ENCODE results near the gene KCP.
A peak's percentile ranks its signal among the peaks of the same experiment; 100 is the strongest.

Gene KCP

DNA sequence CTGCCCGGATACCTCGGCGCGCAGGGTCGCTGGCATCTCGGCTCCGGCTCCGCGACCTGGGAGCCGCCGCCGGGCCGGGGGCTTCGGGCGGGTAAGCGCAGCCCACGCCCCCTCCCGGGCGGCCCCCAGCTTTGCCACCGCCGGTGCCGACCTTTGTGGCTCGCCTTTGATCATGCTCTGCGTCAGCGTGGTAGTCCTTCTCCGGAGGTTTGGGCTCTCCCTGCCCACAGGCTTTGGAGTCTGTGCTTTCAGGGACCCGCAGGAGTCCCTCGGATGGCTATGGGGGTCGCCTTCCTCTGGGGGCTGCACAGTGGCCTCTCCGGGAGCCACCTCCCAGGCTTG, 40.6 kb downstream of the KCP start:
- no peak for DNase-seq

DNA sequence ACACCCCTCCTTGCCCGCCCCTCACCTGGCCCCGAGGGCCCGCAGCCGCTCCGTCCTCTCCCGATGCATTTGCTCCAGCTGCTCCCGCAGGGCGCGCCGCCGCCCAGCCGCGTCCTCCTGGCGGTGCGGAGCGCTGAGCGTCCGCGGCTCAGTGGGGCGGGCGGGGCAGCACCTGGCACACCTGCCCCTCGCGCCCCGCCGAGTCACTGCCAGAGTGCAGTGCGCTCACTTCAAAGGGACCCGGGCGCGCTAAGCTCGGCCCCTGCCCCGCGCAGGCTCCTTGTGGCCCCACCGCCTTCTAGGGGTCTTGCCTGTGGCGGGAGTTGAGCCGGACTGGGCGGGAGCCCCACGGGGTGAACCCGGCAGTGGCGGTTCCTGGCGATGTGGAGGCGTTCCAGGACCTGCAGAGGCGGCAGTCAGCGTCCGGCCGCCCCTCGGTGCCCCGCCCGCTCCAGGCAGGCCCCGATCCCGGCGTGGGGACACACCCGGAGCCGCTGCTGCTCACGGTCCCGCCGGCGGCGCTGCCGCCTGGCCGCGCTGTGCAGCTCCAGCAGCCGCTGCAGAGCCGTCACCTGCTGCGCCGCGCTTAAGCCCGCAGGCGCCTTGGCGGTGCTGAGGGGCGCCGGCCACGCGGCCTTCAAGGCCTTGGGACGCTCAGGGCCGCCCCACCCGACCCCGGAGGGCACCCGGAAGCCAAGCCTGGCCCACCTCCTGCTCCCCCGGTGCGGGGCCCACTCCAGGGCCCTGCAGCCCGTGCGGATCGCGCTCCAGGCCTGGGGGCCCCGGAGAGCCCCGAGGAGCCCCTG, 41.2 kb downstream of the KCP start:
- DNase-seq = peak in 1 of 2 experiments; percentile 59

DNA sequence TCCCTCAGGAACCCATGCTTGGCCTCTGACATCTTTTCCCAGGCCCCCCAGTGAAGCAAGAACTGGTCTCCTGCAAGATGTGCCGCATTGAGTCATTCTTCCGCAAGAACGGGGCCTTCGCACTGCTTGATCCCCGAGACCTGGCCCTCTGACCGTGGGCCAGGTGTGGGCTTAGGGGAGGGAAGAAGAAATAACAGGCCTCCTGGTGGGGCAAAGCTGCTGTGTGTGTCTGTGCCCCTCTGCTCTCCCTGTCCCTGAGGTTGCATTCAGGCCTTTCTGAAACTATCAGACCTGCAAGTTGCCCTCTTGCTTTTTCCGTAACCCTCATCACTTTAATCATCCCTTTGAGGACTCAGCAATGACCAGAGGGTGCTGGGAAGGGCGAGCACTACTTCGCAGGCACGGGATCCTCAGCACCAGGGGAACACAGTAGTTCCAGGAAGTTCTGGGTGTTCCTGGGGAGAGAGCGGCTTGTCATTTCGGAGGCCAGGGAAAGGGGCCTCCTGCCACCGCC, 41.8 kb downstream of the KCP start:
- no peak for DNase-seq

DNA sequence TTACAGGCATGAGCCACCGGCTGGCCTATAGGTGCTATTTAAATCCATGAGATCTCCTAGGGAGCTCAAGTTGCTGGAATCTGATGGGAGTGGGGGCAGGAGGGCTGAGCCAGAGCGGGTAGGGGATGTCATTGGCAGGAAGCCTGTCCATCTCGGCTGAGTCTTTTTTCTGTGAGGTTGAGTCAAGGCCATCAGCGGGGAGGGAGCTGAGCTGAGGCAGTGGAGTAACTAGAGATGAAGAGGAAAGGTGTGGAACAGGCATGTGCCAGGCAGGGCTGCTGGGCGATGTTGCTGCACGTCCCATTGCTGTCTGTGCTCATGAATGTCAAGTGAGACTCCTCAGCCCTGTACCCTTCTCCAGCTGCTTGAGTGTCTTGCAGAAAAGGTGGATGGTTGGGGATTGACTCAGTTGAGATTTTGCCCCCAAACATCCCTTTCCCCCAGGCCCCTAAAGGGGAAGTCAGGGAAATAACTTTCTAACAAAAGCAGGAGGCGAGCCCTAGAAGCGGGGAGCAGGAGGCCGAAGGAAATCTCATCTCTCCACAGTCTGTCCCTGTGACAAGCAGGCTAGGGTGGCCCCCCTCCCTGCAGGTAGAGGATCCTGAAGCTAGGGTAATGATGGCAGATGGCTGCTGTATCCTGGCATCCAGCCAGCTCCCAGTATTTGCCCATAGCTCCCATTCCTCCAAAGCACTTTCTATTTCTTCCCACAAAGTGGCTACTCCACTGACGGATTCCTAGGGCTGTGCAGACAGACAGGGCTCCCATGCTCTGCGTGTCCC, 42.5 kb downstream of the KCP start:
- DNase-seq = peak; percentile 71 to 72

DNA sequence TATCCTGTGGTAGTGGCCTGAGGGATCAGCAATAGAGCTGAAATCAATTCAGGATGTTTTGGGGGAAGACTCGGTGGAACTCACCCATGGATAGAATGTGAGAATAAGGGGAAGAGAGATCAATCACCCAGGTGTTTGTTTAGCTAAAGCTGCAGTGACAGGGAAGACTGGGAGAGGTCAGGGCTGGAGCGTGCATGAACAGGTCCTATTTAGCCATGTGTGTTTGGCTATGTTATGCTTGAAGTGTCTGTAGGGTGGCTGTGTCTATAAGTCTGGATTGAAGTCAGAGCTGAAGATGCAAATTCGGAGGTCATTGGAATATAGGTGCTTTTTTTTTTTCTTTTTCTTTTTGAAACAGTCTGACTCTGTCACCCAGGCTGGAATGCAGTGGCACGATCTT, 43.3 kb downstream of the KCP start:
- DNase-seq = no peak

DNA sequence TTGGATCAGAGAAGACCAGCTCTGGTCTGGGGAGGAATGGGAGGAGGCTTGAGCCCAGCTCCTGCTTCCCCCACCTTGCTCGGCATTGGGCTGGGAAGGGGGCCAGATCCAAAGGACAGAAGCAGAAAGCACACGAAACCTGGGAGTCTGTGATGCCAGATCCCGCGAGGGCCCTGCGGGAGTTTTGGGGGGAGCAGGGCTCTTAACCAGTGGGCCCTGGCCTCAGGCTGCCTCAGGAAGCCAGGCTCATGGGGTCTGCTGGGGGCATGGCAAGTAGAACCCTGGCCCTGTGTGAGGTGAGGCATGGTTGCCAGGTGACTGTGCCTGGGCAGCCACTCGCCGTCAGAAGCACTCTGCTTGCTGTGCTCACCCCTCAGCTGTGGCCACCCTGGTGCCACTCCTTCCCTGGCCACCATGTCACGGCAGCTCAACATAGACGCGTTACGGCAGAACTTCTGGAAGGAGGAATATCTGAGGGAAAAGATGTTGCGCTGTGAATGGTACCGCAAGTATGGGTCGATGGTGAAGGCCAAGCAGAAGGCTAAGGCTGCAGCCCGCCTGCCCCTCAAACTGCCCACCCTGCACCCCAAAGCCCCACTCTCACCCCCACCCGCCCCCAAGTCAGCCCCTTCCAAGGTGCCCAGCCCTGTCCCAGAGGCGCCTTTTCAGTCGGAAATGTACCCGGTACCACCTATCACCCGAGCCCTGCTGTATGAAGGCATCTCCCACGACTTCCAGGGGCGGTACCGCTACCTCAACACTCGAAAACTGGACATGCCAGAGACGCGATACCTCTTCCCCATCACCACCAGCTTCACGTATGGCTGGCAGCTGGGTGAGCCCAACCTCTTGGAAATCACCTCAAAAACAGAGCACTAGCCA, 44.3 kb downstream of the KCP start:
- DNase-seq = no peak

DNA sequence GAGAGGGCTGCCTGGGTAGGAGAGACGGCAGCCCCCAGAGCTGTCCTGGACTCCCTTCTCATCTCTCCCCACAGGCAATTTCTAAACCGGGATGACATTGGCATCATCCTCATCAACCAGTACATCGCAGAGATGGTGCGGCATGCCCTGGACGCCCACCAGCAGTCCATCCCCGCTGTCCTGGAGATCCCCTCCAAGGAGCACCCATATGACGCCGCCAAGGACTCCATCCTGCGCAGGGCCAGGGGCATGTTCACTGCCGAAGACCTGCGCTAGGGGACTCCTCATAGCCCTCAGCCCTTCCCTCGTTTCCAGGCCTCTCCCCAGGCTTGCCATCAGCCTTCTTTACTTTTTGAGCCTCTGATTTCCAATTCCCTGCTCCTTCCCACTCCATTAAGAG, 45.2 kb downstream of the KCP start:
- DNase-seq = no peak

DNA sequence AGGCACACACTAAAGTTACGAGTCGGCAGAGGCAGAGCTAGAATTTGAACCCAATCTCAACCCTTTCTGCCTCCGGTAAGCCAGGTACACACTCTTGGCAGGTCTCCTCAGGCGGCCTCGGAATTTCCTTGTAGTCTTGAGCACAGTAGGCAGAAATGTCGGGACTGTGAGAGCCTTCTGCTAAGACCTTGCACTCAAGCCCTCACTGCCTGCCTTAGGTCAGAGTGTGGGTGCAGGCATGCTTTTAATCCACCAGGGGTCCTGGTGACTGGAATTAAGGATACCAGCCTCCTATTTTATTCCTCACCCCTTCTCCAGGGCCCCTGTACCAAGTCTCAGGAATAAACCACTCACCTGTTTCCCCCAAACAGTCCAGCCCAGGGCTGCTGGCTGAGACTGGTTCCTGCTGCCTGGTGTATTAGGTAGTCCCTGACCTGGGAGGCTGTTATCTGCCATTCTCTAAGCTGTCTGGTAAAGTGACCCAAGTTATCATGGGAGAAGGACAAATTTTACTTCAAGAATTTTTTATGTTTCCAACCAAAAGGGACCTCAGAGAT, 47.0 kb downstream of the KCP start:
- peak; percentile 27 to 55 for DNase-seq

DNA sequence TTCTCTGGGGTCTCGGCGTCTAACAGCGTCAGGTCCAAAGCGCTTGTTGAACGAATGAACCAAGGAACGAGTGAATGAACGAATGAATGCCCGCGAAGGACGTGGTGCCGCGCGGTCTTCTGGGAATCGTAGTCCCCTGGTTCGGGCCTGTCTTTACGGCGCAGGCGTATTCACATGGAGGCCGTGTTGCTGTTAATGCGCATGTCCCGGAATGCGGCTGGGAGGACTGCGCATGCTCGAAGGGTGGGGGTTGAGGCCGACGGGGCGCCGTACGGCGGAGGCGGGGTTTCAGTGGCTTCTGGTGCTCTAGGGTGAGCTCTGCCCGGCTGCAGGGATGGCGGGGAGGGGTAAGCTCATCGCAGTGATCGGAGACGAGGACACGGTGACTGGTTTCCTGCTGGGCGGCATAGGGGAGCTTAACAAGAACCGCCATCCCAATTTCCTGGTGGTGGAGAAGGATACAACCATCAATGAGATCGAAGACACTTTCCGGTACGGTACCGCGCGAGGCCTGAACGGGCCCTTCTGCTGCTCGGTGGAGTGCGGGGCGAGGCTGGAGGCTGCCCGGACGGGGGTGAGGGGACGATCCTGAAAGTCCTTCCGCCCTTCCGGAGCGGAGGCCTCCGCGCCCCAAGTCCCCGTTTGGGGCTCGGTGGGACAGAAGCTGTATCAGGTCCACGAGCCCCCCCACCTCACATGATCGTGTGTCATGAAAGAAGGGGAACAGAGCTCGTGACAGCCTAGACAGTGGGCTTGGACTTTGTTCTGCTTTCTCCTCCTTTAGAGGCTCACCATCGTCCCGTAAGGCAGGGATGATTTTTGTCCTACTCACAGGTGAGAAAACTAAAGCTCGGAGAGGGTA, 47.7 kb downstream of the KCP start, which contains the start of gene ATP6V1F:
TSS of gene ATP6V1F (plus strand) at position 286 of the 862 bp plus-strand sequence. CDS start at position 335, 49 bp downstream.
- peak; percentile 95 for DNase-seq

DNA sequence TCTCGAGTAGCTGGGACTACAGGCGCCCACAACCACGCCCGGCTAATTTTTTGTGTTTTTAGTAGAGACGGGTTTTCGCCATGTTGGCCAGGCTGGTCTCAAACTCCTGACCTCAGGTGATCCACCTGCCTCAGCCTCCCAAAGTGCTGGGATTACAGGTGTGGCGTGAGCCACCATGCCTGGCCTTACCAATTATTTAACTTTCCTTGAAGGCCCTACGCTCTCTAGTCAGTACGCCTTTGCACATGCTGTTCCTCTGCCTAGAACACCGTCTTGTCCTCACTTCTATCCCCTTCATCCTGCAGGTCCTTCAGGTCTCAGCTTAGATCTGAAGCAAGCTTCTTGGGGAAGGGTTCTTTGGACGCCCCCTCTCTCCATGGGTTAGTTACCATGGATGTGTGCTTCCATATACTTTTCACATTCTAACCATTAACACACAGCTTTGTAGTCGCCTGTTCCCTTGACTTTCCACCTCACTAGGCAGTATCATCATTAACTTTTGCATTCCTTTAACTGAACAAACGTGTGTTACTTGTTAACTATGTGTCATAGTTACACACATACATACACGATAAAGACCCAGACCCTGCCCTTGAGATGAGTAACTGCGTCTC, 48.4 kb downstream of the KCP start:
- no peak for DNase-seq

DNA sequence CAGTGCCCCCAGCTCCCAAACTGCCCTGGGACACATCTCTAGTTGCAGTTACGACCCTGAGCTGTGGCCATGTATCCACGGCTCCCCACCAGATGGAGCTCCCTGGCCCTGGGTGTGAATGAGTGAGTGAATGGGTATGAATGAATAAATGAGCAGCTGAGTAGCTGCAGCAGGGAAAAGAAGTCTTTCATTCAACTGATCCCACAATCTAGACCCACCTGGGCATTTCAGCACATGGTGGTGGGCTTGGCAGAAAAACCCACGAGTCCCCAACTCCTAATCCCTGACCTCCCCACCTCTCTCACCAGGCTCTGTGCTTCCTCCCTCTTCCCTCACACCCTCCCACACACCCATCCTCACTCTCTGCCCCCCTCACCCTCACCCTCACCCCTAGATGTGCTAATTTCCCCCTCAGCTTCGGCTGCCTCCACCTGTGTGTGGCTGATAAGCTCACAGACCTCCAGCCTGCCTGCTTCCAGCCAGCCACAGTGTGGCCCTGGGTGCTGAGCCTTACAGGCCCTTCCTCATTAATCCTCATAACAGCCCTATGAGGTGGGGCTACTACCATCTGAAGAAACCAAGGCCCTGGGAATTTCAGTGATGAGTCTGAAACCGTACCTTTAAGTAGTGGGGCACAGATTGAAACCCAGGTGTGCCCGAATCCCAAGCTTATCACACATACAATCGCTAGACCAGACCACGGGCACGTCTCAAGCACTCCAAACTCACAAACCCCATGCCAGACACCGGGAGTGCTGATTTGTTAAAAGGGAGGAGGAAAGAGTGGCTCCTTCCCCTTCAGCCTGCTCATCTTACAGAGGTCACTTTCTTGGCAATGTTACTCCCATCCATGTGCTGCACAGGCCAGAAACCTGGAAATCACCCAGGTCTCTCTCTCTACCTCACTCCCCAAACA, 50.1 kb downstream of the KCP start:
- no peak for DNase-seq

DNA sequence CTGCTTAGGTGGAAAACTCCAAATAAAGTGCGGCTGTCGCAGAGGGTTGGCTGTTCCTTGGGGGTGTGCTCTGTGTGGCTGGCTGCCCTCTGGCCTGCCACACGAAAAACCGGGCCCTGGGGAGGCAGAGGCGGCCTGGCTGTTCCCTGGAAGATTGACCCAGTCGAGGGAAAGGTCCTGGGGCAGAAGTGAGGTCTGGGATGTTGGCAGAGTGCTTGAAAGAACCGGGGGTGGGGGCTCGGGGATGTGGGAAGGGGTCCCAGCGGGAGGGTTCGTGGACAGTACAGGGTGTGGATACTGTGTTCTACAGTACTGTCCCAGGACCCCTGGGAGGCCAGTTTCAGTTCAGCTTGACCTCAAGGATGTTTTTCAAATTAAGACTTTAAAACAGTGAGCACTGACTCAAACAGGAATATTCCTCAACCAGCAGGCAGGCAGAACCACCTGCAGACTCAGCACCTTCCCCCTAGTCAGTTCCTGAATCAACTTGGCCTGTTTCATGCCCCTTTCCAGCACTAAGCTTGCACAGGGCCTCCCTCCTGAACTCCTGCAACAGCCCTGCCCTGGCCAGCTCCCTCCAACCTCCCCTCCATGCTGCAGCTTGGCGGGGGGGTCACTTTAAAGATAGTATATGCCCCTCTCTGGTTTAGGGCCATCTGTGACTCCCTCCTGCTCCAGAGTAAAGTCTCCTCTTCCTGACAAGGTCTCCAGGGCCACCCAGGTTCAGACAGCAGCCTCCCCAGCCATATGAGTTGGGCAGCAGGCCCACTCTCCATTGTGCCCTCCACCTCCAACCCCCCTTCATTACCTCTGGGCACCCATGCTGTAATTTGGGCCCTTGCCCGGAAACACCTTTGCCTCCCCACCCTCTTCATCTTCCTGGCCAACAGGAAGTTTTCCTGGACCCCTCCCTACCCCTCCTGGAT, 51.0 kb downstream of the KCP start:
- no peak for DNase-seq

DNA sequence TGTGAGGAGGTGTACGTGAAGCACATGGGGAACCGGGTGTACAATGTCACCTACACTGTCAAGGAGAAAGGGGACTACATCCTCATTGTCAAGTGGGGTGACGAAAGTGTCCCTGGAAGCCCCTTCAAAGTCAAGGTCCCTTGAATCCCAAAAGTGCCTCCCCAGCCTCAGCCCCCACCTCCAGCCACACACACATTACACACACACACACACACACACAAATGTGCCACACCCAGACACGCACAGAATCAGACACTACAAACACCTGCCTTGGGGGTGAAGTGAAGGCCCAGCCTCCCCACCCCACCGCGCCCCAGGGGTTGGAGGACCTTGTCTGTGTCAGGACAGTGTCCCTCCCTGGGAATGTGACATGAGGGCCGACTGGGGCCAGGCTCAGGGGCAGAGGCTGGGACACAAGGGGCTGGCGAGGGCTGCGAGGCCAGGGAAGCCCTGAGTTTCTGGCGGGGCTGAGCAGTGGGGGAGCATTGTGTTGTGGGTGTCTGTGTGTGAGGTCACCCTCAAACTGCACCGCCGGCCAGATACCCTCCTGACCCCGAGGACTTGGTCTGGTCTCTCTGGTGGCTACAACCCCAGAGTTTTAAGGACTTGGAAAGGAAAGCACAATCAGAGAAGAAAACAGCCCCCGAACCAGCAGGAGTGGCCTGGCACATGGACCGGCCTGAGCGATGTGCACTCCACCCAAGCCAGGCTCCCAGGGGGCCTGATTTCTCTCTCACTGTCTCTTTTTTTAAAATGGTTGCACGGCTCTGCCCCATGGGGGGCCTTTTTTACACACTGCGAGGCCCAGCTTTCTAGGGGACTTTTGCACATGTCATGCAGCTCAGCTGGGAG, 51.9 kb downstream of the KCP start:
- DNase-seq = no peak

DNA sequence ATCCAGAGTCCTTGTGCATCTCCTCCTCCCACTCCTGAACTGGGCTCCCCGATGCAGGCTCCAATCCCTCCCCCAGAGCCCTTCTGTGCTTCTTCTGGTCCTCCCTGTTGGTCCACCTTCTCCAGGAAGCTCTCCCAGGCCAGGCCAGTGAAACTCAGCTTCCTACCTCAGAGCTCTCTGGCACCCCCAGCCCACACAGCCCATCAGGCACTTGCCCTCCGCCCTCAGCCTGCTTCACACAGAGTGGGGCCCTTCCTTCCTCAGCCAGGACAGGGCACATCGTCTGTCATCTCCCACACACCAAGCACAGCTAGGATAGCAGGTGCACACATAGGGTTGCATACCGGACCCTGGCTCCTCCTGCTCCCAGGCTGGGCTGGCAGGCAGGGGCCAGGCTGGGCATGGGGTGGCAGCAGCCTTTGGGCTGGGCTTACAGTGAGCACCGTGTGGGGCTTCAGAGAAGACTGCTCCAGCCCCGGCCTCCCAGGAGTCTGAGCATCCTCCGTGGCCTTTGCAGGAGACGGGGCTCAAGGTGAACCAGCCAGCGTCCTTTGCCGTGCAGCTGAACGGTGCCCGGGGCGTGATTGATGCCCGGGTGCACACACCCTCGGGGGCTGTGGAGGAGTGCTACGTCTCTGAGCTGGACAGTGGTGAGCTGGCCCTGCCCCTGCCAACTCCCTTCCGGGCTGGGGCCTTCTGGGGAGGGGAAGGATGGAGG, 54.3 kb downstream of the KCP start:
- DNase-seq = no peak

DNA sequence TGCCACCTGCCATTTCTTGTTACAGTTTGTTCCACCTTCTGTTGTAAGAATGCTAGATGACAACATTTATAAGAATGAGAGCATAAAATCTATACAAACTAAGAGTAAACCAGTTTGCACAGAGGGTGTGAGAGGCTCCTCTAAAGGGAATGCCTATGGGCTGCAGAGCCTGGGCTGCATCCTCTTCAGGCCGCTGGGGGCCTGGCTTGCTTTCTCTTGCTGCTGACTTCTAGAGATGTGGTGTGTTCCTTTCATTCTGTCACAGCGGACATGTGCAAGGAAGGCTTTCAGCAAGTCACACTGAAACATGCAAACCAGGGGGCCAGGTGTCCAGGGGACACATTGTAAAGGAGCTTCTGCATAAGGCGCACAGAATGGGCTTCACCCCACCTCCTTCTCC, 55.0 kb downstream of the KCP start:
- no peak for DNase-seq

DNA sequence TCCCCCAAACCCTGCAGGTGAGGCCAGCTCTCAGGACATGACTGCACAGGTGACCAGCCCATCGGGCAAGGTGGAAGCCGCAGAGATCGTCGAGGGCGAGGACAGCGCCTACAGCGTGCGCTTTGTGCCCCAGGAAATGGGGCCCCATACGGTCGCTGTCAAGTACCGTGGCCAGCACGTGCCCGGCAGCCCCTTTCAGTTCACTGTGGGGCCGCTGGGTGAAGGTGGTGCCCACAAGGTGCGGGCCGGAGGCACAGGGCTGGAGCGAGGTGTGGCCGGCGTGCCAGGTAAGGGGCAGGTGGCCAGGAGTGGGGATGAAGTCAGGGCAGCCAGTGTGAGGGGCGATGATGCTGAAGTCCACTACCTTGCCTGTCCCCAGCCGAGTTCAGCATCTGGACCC, 56.1 kb downstream of the KCP start:
- no peak for DNase-seq

DNA sequence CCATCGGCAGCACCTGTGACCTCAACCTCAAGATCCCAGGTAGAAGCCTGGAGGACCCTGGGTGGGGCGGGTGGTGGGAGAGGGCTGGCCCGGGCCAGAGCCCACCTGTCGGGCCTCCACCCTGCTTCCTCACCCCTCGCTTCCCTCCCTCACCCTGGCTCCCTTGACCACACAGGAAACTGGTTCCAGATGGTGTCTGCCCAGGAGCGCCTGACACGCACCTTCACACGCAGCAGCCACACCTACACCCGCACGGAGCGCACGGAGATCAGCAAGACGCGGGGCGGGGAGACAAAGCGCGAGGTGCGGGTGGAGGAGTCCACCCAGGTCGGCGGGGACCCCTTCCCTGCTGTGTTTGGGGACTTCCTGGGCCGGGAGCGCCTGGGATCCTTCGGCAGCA, 56.7 kb downstream of the KCP start:
- DNase-seq = no peak
